GM12878 (cell line): ENCODE results near the gene LAMA2. TPM values are rescaled to one million over a fixed set of nuclear protein-coding genes. Genes with fewer than 3 reads are reported as not detected.

Experiments used
- ATAC-seq: fragments of 200-7000 bp; cut with Tn5 transposase; 3 replicates; pipeline ENCODE4 v1.9.1; 2020; ENCODE audit warnings: mild to moderate bottlenecking, moderate library complexity
- BruUV-seq: library from RNA; stranded (reverse); fragments of 400-500 nt; replicated peaks from 2 replicates; lab custom pipeline; 2021; lab: Mats Ljungman, UMichigan
- CTCF ChIA-PET: fragments of 300-600 bp; sonication (Branson Sonifier 250); formaldehyde crosslinking; extraction: SDS; loops from one replicate; lab custom pipeline; 2021; ENCODE audit warnings: inconsistent platforms; lab: Yijun Ruan, JAX
- POLR2A ChIA-PET: fragments of 350-600 bp; formaldehyde crosslinking; extraction: SDS; loops from one replicate; lab custom pipeline; 2021; ENCODE audit warnings: inconsistent platforms; lab: Charles Lee
- RAD21 ChIA-PET: fragments of 300-600 bp; sonication (Branson Sonifier 250); formaldehyde crosslinking; loops from one replicate; lab custom pipeline; 2023; ENCODE audit warnings: antibody characterized with exemption; ENCODE audit not compliant: unreplicated experiment; lab: Charles Lee
- SMC1A ChIA-PET: fragments of 300-600 bp; sonication (Branson Sonifier 250); formaldehyde crosslinking; loops from one replicate; lab custom pipeline; 2023; ENCODE audit not compliant: unreplicated experiment, uncharacterized antibody; lab: Charles Lee
- DNase-seq: peaks from one replicate; pipeline ENCODE4 v3.0.0-alpha.2; 2011; ENCODE audit warnings: low read depth, low spot score
- FAIRE-seq: peaks from 3 replicates; lab custom pipeline; 2011; peaks lifted over from hg19 to GRCh38; lab: Jason Lieb, UNC
- H2AFZ ChIP-seq: 2 replicates; pipeline ENCODE4 v1.6.0; 2011; ENCODE audit warnings: low read depth, low read length, control low read depth; ENCODE audit not compliant: control insufficient read depth
- H3K27ac ChIP-seq: 2 replicates; pipeline ENCODE4 v1.5.1; 2011; ENCODE audit warnings: control low read depth; ENCODE audit not compliant: control insufficient read depth, insufficient read depth
- H3K27me3 ChIP-seq, 2 experiments: replicated peaks in 1 of 2; 2 replicates each; pipeline versions ENCODE4 v1.6.0 to v1.6.1; 2011; ENCODE audit warnings: low read length in 1 of 2; ENCODE audit not compliant: control insufficient read depth in 2 of 2, insufficient read depth in 2 of 2
- H3K36me3 ChIP-seq, 2 experiments: 2 replicates each; pipeline ENCODE4 v1.5.1; 2011; ENCODE audit warnings: low read length in 1 of 2; ENCODE audit not compliant: control insufficient read depth in 2 of 2, insufficient read depth in 2 of 2
- H3K4me1 ChIP-seq: 2 replicates; pipeline ENCODE4 v1.6.1; 2011; ENCODE audit warnings: mild to moderate bottlenecking, low read length, moderate library complexity, mixed read lengths; ENCODE audit not compliant: control insufficient read depth, insufficient read depth
- H3K4me2 ChIP-seq: 2 replicates; pipeline ENCODE4 v1.6.0; 2011; ENCODE audit warnings: control low read depth; ENCODE audit not compliant: control insufficient read depth, insufficient read depth
- H3K4me3 ChIP-seq: fragments of 200-600 bp; sonication (generic); 2 replicates; pipeline ENCODE4 v1.5.1; 2016
- H3K79me2 ChIP-seq: 2 replicates; pipeline ENCODE4 v1.6.0; 2011; ENCODE audit warnings: low read length; ENCODE audit not compliant: control insufficient read depth, insufficient read depth
- H3K9ac ChIP-seq: 2 replicates; pipeline ENCODE4 v1.8.0; 2011; ENCODE audit warnings: low read length, control low read depth, mixed read lengths; ENCODE audit not compliant: control insufficient read depth, insufficient read depth
- H3K9me3 ChIP-seq: replicated peaks from 3 replicates; pipeline ENCODE4 v1.5.1; 2011; ENCODE audit warnings: mild to moderate bottlenecking, low read length; ENCODE audit not compliant: control insufficient read depth, insufficient read depth
- H4K20me1 ChIP-seq: 2 replicates; pipeline ENCODE4 v1.6.0; 2011; ENCODE audit not compliant: control insufficient read depth, insufficient read depth
- BACH1 ChIP-seq: fragments of 450-650 bp; IDR thresholded peaks from 2 replicates; pipeline ENCODE4 v1.6.1; 2017; ENCODE audit warnings: mild to moderate bottlenecking, borderline replicate concordance
- BCL11A ChIP-seq: IDR thresholded peaks from 2 replicates; pipeline ENCODE4 v1.6.1; 2011; ENCODE audit warnings: low read depth, low read length
- CHD1 ChIP-seq: IDR thresholded peaks from 2 replicates; pipeline ENCODE4 v1.6.1; 2012; ENCODE audit warnings: low read depth, low read length, improper control_type of control experiment
- CHD4 ChIP-seq: fragments of 200-600 bp; sonication (generic); IDR thresholded peaks from 2 replicates; pipeline ENCODE4 v1.6.1; 2016; ENCODE audit warnings: mild to moderate bottlenecking
- HDAC6 ChIP-seq: fragments of 200-600 bp; sonication (generic); IDR thresholded peaks from one replicate; pipeline ENCODE4 v1.8.0; 2017; ENCODE audit warnings: antibody characterized with exemption; ENCODE audit not compliant: unreplicated experiment
- IRF4 ChIP-seq: IDR thresholded peaks from 2 replicates; pipeline ENCODE4 v1.6.1; 2011; ENCODE audit warnings: low read depth, low read length
- SP1 ChIP-seq: IDR thresholded peaks from one replicate; pipeline ENCODE4 v1.6.1; 2011; ENCODE audit warnings: low read depth, low read length
- SREBF2 ChIP-seq: IDR thresholded peaks from 2 replicates; pipeline ENCODE4 v1.6.1; 2012; ENCODE audit warnings: mild to moderate bottlenecking, low read length
- SUZ12 ChIP-seq: fragments of 200-600 bp; sonication (generic); IDR thresholded peaks from one replicate; pipeline ENCODE4 v1.6.1; 2018; ENCODE audit warnings: antibody characterized with exemption, mild to moderate bottlenecking; ENCODE audit not compliant: unreplicated experiment
- WRNIP1 ChIP-seq: IDR thresholded peaks from 2 replicates; pipeline ENCODE4 v1.6.1; 2011; ENCODE audit warnings: low read depth, low read length, improper control_type of control experiment, borderline replicate concordance
- WGBS: methylation state at CpG from one replicate; pipeline ENCODE4 v1.1.6; 2016; ENCODE audit warnings: low lambda C conversion rate; ENCODE audit not compliant: insufficient replicate concordance, insufficient coverage; ENCODE audit errors: missing lambda C conversion rate; 5-methylcytosine and 5-hydroxymethylcytosine counted together
- in situ Hi-C: fragments of 300-500 bp; cut with MboI; formaldehyde crosslinking; loops from 9 replicates; pipeline ENCODE4 v1.14.3; 2018; ENCODE audit warnings: mixed read lengths
- intact Hi-C: fragments of 100-400 bp; cut with micrococcal nuclease; formaldehyde crosslinking; loops from one replicate; pipeline ENCODE4 v1.14.2; 2022; ENCODE audit not compliant: unreplicated experiment
- polyA plus RNA-seq, 11 experiments: library from polyadenylated mRNA; depleted of rRNA in 4 of 11; unstranded in 6 of 11; stranded (reverse) in 5 of 11; fragments of >200 nt; fragmentation: Nextera tagmentation in 4 of 11; fragmentation: Illumina TruSeq in 1 of 11; extraction: Ambion mirVana in 4 of 11; extraction: Trizol in 1 of 11; gene quantifications; 1 replicate in 1 of 11; 2 replicates in 10 of 11; pipeline versions ENCODE4 v1.2.1 to v1.2.3, GENCODE V29; 2011 to 2016; ENCODE audit warnings: inconsistent platforms in 2 of 11, missing spikeins in 2 of 11, low read depth in 1 of 11
- total RNA-seq, 4 experiments: library from RNA; depleted of rRNA in 3 of 4; stranded (reverse); fragments of >200 nt in 3 of 4; fragmentation: Illumina TruSeq in 1 of 4; extraction: Trizol in 1 of 4; gene quantifications; 2 replicates each; pipeline versions ENCODE4 v1.2.1 to v1.2.3, GENCODE V29; 2013 to 2021
- TF ChIP-seq, protein P1 (sequence below): fragments of 450-650 bp; IDR thresholded peaks from 2 replicates; pipeline ENCODE4 v1.6.1; 2018; ENCODE audit warnings: borderline replicate concordance, mild to moderate bottlenecking; ENCODE audit not compliant: partially characterized antibody
- TF ChIP-seq, protein P2 (sequence below): fragments of 450-650 bp; IDR thresholded peaks from 2 replicates; pipeline ENCODE4 v1.6.1; 2016; ENCODE audit warnings: mild to moderate bottlenecking, moderate library complexity, borderline replicate concordance

LAMA2 gene
- total and polyA plus RNA-seq, 10 of the 15 experiments (the other 5 are each of a cell fraction or from before 2014, with no cell fraction given): 0.04 to 2.0 (median 0.37) TPM; not detected in 1

- no peaks in the 10 kb centered on the region for H3K36me3 ChIP-seq
- H3K4me1 ChIP-seq: no peaks in the 10 kb centered on the region
- in situ Hi-C loops (no loop called here), intact Hi-C loops (no loop called here)
- no peaks in the 10 kb centered on the region for H3K9me3 ChIP-seq
- 18% methylated on average over 3 of the region's 3 CpGs for WGBS
- RAD21 ChIA-PET: no interaction called here
- H3K27ac ChIP-seq: no peak overlapping the region
- no peak for DNase-seq
- POLR2A ChIA-PET: no interaction called here
- CTCF ChIA-PET: no interaction called here
- H3K79me2 ChIP-seq: no peaks in the 10 kb centered on the region
- ATAC-seq: no peak
- no peak for FAIRE-seq
- no peaks in the 10 kb centered on the region for H3K27me3 ChIP-seq
- no TSS peak for BruUV-seq
- no peak overlapping the region for H3K4me3 ChIP-seq
- H2AFZ ChIP-seq: no peak overlapping the region
- no peaks in the 10 kb centered on the region for H4K20me1 ChIP-seq
- TF ChIP-seq SUZ12: no peak
- no peak for TF ChIP-seq WRNIP1
- no peak for TF ChIP-seq IRF4
- TF ChIP-seq SREBF2: no peak
- TF ChIP-seq HDAC6: no peak
- TF ChIP-seq, all 136 proteins: peak for 0
- H3K4me2 ChIP-seq: no peak overlapping the region
- H3K9ac ChIP-seq: no peak overlapping the region
- SMC1A ChIA-PET: no interaction called here
Measured at GRCh38 chr6:128870746-128871145, 12.2 kb upstream of the LAMA2 start.

GRCh38 chr6:128874863-128875262, 8.1 kb upstream of the LAMA2 start:
- Histone ChIP-seq H3K4me3 (no peak overlapping the region), H3K36me3 (no peaks in the 10 kb centered on the region)
- FAIRE-seq: no peak
- no peak for TF ChIP-seq BACH1
- TF ChIP-seq CHD1: no peak
- TF ChIP-seq IRF4: no peak
- TF ChIP-seq CHD4: no peak
- TF ChIP-seq, protein P1, sequence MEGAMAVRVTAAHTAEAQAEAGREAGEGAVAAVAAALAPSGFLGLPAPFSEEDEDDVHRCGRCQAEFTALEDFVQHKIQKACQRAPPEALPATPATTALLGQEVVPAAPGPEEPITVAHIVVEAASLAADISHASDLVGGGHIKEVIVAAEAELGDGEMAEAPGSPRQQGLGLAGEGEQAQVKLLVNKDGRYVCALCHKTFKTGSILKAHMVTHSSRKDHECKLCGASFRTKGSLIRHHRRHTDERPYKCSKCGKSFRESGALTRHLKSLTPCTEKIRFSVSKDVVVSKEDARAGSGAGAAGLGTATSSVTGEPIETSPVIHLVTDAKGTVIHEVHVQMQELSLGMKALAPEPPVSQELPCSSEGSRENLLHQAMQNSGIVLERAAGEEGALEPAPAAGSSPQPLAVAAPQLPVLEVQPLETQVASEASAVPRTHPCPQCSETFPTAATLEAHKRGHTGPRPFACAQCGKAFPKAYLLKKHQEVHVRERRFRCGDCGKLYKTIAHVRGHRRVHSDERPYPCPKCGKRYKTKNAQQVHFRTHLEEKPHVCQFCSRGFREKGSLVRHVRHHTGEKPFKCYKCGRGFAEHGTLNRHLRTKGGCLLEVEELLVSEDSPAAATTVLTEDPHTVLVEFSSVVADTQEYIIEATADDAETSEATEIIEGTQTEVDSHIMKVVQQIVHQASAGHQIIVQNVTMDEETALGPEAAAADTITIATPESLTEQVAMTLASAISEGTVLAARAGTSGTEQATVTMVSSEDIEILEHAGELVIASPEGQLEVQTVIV: no peak
- TF ChIP-seq BCL11A: no peak
- TF ChIP-seq, protein P2, sequence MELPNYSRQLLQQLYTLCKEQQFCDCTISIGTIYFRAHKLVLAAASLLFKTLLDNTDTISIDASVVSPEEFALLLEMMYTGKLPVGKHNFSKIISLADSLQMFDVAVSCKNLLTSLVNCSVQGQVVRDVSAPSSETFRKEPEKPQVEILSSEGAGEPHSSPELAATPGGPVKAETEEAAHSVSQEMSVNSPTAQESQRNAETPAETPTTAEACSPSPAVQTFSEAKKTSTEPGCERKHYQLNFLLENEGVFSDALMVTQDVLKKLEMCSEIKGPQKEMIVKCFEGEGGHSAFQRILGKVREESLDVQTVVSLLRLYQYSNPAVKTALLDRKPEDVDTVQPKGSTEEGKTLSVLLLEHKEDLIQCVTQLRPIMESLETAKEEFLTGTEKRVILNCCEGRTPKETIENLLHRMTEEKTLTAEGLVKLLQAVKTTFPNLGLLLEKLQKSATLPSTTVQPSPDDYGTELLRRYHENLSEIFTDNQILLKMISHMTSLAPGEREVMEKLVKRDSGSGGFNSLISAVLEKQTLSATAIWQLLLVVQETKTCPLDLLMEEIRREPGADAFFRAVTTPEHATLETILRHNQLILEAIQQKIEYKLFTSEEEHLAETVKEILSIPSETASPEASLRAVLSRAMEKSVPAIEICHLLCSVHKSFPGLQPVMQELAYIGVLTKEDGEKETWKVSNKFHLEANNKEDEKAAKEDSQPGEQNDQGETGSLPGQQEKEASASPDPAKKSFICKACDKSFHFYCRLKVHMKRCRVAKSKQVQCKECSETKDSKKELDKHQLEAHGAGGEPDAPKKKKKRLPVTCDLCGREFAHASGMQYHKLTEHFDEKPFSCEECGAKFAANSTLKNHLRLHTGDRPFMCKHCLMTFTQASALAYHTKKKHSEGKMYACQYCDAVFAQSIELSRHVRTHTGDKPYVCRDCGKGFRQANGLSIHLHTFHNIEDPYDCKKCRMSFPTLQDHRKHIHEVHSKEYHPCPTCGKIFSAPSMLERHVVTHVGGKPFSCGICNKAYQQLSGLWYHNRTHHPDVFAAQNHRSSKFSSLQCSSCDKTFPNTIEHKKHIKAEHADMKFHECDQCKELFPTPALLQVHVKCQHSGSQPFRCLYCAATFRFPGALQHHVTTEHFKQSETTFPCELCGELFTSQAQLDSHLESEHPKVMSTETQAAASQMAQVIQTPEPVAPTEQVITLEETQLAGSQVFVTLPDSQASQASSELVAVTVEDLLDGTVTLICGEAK: no peak
- no peak for TF ChIP-seq SP1

More at GRCh38 chr6:128874863-128875262, 8.1 kb upstream of the LAMA2 start:
- H2AFZ ChIP-seq: no peak overlapping the region
- ATAC-seq (no peak), DNase-seq (no peak)
- H3K27me3 ChIP-seq: no peaks in the 10 kb centered on the region
- BruUV-seq: no TSS peak
- ChIA-PET SMC1A (no interaction called here), POLR2A (no interaction called here), RAD21 (no interaction called here), CTCF (no interaction called here)
- no peak overlapping the region for H3K9ac ChIP-seq
- H3K9me3 ChIP-seq: no peaks in the 10 kb centered on the region
- intact Hi-C loops (no loop called here), in situ Hi-C loops (no loop called here)
- no peaks in the 10 kb centered on the region for H3K79me2 ChIP-seq
- no peaks in the 10 kb centered on the region for H4K20me1 ChIP-seq
- no peaks in the 10 kb centered on the region for H3K4me1 ChIP-seq
- no peak overlapping the region for H3K27ac ChIP-seq
- no peak overlapping the region for H3K4me2 ChIP-seq
